CD4-positive, alpha-beta memory T cell (primary cell): ENCODE data around the gene AGAP1. TPM values are rescaled to one million over a fixed set of nuclear protein-coding genes. Genes with fewer than 3 reads are reported as not detected.

Source experiments
- CTCF ChIA-PET: fragments of 350-600 bp; sonication (Branson Sonifier 250); formaldehyde crosslinking; loops from one replicate; lab custom pipeline; 2021; ENCODE audit warnings: inconsistent platforms; ENCODE audit not compliant: partially characterized antibody; lab: Charles Lee
- POLR2A ChIA-PET: fragments of 350-600 bp; sonication (Branson Sonifier 250); formaldehyde crosslinking; loops from one replicate; lab custom pipeline; 2021; ENCODE audit not compliant: partially characterized antibody; lab: Charles Lee
- DNase-seq, 5 donors: peaks; one replicate each; pipeline versions ENCODE4 v3.0.0 to v3.0.0-alpha.2; 2020 to 2022; ENCODE audit warnings: mixed read lengths in 1 of 5
- H3K27ac ChIP-seq: one replicate; pipeline ENCODE4 v1.7.0; 2013; ENCODE audit warnings: low read depth, low read length
- H3K27me3 ChIP-seq: 2 replicates; pipeline ENCODE4 v1.7.0; 2013; ENCODE audit warnings: mild to moderate bottlenecking, low read length, moderate library complexity; ENCODE audit not compliant: insufficient read depth
- H3K36me3 ChIP-seq: 2 replicates; pipeline ENCODE4 v1.7.0; 2013; ENCODE audit warnings: mild to moderate bottlenecking, low read length, moderate library complexity; ENCODE audit not compliant: insufficient read depth
- H3K4me1 ChIP-seq: 2 replicates; pipeline ENCODE4 v1.7.0; 2013; ENCODE audit warnings: mild to moderate bottlenecking, low read length, moderate library complexity; ENCODE audit not compliant: insufficient read depth
- H3K4me3 ChIP-seq, 2 donors: one replicate each; pipeline ENCODE4 v1.7.0; 2013; ENCODE audit warnings: low read length in 2 of 2, mild to moderate bottlenecking in 1 of 2
- H3K9me3 ChIP-seq, 2 donors: one replicate each; pipeline ENCODE4 v1.7.0; 2013; ENCODE audit warnings: low read length in 2 of 2, control low read depth in 1 of 2; ENCODE audit not compliant: control insufficient read depth in 1 of 2
- H3K27ac Mint-ChIP-seq, 7 donors: one replicate each; pipeline ENCODE4 v1.8.0; 2020 to 2021; ENCODE audit warnings: mixed read lengths in 7 of 7, mild to moderate bottlenecking in 6 of 7, inconsistent platforms in 3 of 7, moderate library complexity in 3 of 7
- H3K27me3 Mint-ChIP-seq, 2 donors: one replicate each; pipeline ENCODE4 v1.8.0; 2020 to 2021; ENCODE audit warnings: mixed read lengths in 2 of 2
- H3K36me3 Mint-ChIP-seq, 2 donors: one replicate each; pipeline ENCODE4 v1.8.0; 2020 to 2021; ENCODE audit warnings: mixed read lengths in 2 of 2, inconsistent platforms in 1 of 2, mild to moderate bottlenecking in 1 of 2
- H3K4me1 Mint-ChIP-seq, 4 donors: one replicate each; pipeline ENCODE4 v1.8.0; 2020 to 2021; ENCODE audit warnings: mixed read lengths in 4 of 4, mild to moderate bottlenecking in 1 of 4
- H3K4me3 Mint-ChIP-seq, 8 donors: one replicate each; pipeline ENCODE4 v1.8.0; 2020 to 2021; ENCODE audit warnings: mixed read lengths in 8 of 8, mild to moderate bottlenecking in 7 of 8, moderate library complexity in 6 of 8, inconsistent platforms in 3 of 8
- H3K9me3 Mint-ChIP-seq, 8 donors: one replicate each; pipeline ENCODE4 v1.8.0; 2020 to 2021; ENCODE audit warnings: mixed read lengths in 8 of 8, mild to moderate bottlenecking in 5 of 8, inconsistent platforms in 3 of 8, moderate library complexity in 1 of 8
- intact Hi-C: fragments of 100-400 bp; cut with micrococcal nuclease; formaldehyde crosslinking; loops from one replicate; pipeline ENCODE4 v1.15.1; 2023
- polyA plus RNA-seq, 2 donors: library from polyadenylated mRNA; unstranded; fragments of 300-500 nt; fragmentation: Illumina TruSeq; gene quantifications; one replicate each; pipeline ENCODE4 v1.2.3, GENCODE V29; 2021
- total RNA-seq, 2 experiments: library from RNA; stranded (reverse); gene quantifications; one replicate each; pipeline ENCODE4 v1.2.3, GENCODE V29; 2021

The AGAP1 gene
- total and polyA plus RNA-seq, 4 experiments from 2014 or later: 0.24 to 2.9 (median 1.9) TPM

DNA sequence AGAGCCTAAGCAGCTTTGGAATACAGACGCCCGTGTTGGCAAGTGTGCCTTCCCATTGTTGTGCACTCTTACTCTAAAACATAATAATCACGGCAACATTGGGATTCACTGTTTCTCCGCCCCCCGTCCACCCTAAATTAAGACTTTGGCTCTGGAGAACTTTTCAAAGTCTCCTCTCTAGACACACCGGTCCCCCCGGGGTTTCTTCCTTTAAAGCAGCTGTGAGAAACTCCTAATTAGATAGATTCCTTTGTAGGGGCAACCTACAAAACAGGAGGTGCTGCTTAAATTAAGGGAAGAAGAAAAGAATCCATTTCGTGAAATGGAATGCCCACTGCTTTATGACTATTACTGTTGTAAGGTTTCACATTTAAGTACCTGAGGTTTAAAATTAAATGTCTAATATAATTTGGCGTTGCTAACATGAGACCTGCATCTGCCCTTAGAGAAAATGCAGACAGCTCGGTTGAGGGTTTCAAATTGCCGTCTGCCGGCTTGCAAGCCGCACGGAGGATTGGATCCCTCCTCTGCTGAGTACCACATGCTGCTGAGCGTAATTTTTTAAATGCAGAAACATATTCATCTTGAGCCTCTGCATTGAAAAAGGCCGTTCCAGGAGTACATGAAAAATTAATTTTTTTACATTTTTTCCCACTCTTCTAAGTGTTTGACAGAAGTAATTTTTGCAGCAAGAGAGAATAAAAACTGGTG is 441.1 kb downstream of the AGAP1 start:
- Mint-ChIP-seq H3K36me3 (peaks cover 4 to 8% of the 10 kb centered on the region in 2 donors), H3K27ac (no peak overlapping the region), H3K27me3 (peaks cover 6 to 8% of the 10 kb centered on the region in 2 donors), H3K4me3 (no peak overlapping the region), H3K4me1 (no peaks in the 10 kb centered on the region), H3K9me3 (peaks cover 2 to 12% (median 6%) of the 10 kb centered on the region in 8 donors)
- intact Hi-C loops: no loop called here
- POLR2A ChIA-PET: no interaction called here
- Histone ChIP-seq H3K27ac (no peak overlapping the region), H3K4me3 (no peak overlapping the region), H3K27me3 (no peaks in the 10 kb centered on the region), H3K9me3 (no peaks in the 10 kb centered on the region), H3K4me1 (no peaks in the 10 kb centered on the region), H3K36me3 (no peaks in the 10 kb centered on the region)
- DNase-seq: no peak
- CTCF ChIA-PET: no interaction called here

GRCh38 chr2:235935773-235936172 is 441.9 kb downstream of the AGAP1 start:
- Mint-ChIP-seq H3K4me1 (no peaks in the 10 kb centered on the region), H3K36me3 (peaks cover 4 to 8% of the 10 kb centered on the region in 2 donors), H3K27ac (no peak overlapping the region), H3K9me3 (peaks cover 2 to 11% (median 6%) of the 10 kb centered on the region in 8 donors), H3K4me3 (no peak overlapping the region), H3K27me3 (peaks cover 8% of the 10 kb centered on the region in 2 donors)
- no peaks in the 10 kb centered on the region for H3K9me3 ChIP-seq
- ChIA-PET CTCF (interaction anchor here (1.3 kb wide), 1 partner anchor 15 kb away, joined by 4 read pairs; no protein-coding TSS in a partner anchor), POLR2A (no interaction called here)
- no peak overlapping the region for H3K27ac ChIP-seq
- no peak for DNase-seq
- no peaks in the 10 kb centered on the region for H3K36me3 ChIP-seq
- H3K4me1 ChIP-seq: no peaks in the 10 kb centered on the region
- intact Hi-C loops: no loop called here
- H3K4me3 ChIP-seq: no peak overlapping the region
- no peaks in the 10 kb centered on the region for H3K27me3 ChIP-seq

GRCh38 chr2:235936493-235936892 is 442.6 kb downstream of the AGAP1 start:
- Mint-ChIP-seq H3K4me3 (no peak overlapping the region), H3K27me3 (peaks cover 8 to 10% of the 10 kb centered on the region in 2 donors), H3K36me3 (peaks cover 4 to 8% of the 10 kb centered on the region in 2 donors), H3K4me1 (no peaks in the 10 kb centered on the region), H3K27ac (no peak overlapping the region), H3K9me3 (peaks cover 2 to 11% (median 6%) of the 10 kb centered on the region in 8 donors)
- H3K9me3 ChIP-seq: no peaks in the 10 kb centered on the region
- no peaks in the 10 kb centered on the region for H3K36me3 ChIP-seq
- POLR2A ChIA-PET: no interaction called here
- H3K4me1 ChIP-seq: no peaks in the 10 kb centered on the region
- intact Hi-C loops: no loop called here
- CTCF ChIA-PET: interaction anchor here (1.3 kb wide), 1 partner anchor 14 kb away, joined by 4 read pairs; no protein-coding TSS in a partner anchor
- no peak for DNase-seq
- no peak overlapping the region for H3K27ac ChIP-seq
- H3K27me3 ChIP-seq: no peaks in the 10 kb centered on the region
- no peak overlapping the region for H3K4me3 ChIP-seq

DNA sequence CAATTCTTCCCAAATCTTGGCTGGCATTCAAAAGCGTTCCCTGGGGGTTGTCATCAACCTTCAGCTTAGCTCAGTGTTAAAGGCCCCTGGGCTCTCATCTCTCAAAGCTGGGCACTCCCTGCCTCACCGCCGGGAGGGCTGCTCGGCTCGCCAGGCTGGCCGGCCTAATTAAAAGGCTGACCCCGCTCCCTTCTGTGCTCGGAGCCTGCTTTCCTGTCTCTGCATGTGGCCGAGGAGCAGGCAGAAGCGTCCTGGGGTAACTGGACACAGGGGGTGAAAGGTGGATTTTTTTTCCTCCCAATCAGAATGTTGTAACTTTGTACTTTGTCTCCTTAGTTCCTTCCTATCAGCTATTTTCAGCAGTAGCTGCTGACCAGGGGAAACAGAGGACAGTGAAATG is 443.2 kb downstream of the AGAP1 start:
- no peak overlapping the region for H3K27ac ChIP-seq
- intact Hi-C loops: no loop called here
- ChIA-PET POLR2A (no interaction called here), CTCF (interaction anchor here (1.3 kb wide), 1 partner anchor 13 kb away, joined by 4 read pairs; no protein-coding TSS in a partner anchor)
- no peak for DNase-seq
- H3K9me3 Mint-ChIP-seq: peaks cover 2 to 14% (median 6%) of the 10 kb centered on the region in 8 donors
- peaks cover 4 to 8% of the 10 kb centered on the region in 2 donors for H3K36me3 Mint-ChIP-seq
- H3K9me3 ChIP-seq: no peaks in the 10 kb centered on the region
- H3K36me3 ChIP-seq: no peaks in the 10 kb centered on the region
- H3K27me3 ChIP-seq: no peaks in the 10 kb centered on the region
- H3K27ac Mint-ChIP-seq: no peak overlapping the region
- no peaks in the 10 kb centered on the region for H3K4me1 ChIP-seq
- H3K4me3 Mint-ChIP-seq: no peak overlapping the region
- no peaks in the 10 kb centered on the region for H3K4me1 Mint-ChIP-seq
- H3K27me3 Mint-ChIP-seq: peaks cover 8 to 13% of the 10 kb centered on the region in 2 donors
- H3K4me3 ChIP-seq: no peak overlapping the region

- Mint-ChIP-seq H3K4me1 (no peaks in the 10 kb centered on the region), H3K4me3 (no peak overlapping the region), H3K27ac (no peak overlapping the region), H3K9me3 (peaks cover 2 to 14% (median 6%) of the 10 kb centered on the region in 8 donors), H3K27me3 (peaks cover 8 to 13% of the 10 kb centered on the region in 2 donors), H3K36me3 (peaks cover 4 to 8% of the 10 kb centered on the region in 2 donors)
- no peaks in the 10 kb centered on the region for H3K4me1 ChIP-seq
- ChIA-PET CTCF (no interaction called here), POLR2A (no interaction called here)
- no peak overlapping the region for H3K4me3 ChIP-seq
- DNase-seq: no peak
- intact Hi-C loops: no loop called here
- no peak overlapping the region for H3K27ac ChIP-seq
- H3K27me3 ChIP-seq: no peaks in the 10 kb centered on the region
- no peaks in the 10 kb centered on the region for H3K36me3 ChIP-seq
- no peaks in the 10 kb centered on the region for H3K9me3 ChIP-seq
Measured at GRCh38 chr2:235937526-235937925, 443.7 kb downstream of the AGAP1 start.

GRCh38 chr2:235937936-235938335 is 444.1 kb downstream of the AGAP1 start:
- ChIA-PET CTCF (no interaction called here), POLR2A (no interaction called here)
- Mint-ChIP-seq H3K27ac (no peak overlapping the region), H3K4me1 (no peaks in the 10 kb centered on the region), H3K27me3 (peaks cover 7 to 13% of the 10 kb centered on the region in 2 donors), H3K36me3 (peaks cover 2 to 8% of the 10 kb centered on the region in 2 donors), H3K9me3 (peaks cover 2 to 14% (median 6%) of the 10 kb centered on the region in 8 donors), H3K4me3 (no peak overlapping the region)
- Histone ChIP-seq H3K27me3 (no peaks in the 10 kb centered on the region), H3K27ac (no peak overlapping the region), H3K4me3 (no peak overlapping the region), H3K4me1 (no peaks in the 10 kb centered on the region), H3K36me3 (no peaks in the 10 kb centered on the region), H3K9me3 (no peaks in the 10 kb centered on the region)
- intact Hi-C loops: no loop called here
- DNase-seq: no peak

- Histone ChIP-seq H3K4me3 (no peak overlapping the region), H3K9me3 (no peaks in the 10 kb centered on the region), H3K27ac (no peak overlapping the region), H3K4me1 (no peaks in the 10 kb centered on the region), H3K27me3 (no peaks in the 10 kb centered on the region), H3K36me3 (no peaks in the 10 kb centered on the region)
- H3K4me3 Mint-ChIP-seq: no peak overlapping the region
- POLR2A ChIA-PET: no interaction called here
- peaks cover 0 to 8% of the 10 kb centered on the region in 2 donors for H3K36me3 Mint-ChIP-seq
- CTCF ChIA-PET: no interaction called here
- intact Hi-C loops: no loop called here
- no peaks in the 10 kb centered on the region for H3K4me1 Mint-ChIP-seq
- no peak for DNase-seq
- H3K27ac Mint-ChIP-seq: no peak overlapping the region
- H3K27me3 Mint-ChIP-seq: peaks cover 4 to 11% of the 10 kb centered on the region in 2 donors
- H3K9me3 Mint-ChIP-seq: peaks cover 0 to 14% (median 6%) of the 10 kb centered on the region in 8 donors
Measured at GRCh38 chr2:235938611-235939010, 444.8 kb downstream of the AGAP1 start.
